HCT116 (cell line): ENCODE results near the gene POLA1.

Experiments
- EZH2 ChIP-seq: fragments of 200-600 bp; sonication (generic); IDR thresholded peaks from 2 replicates; pipeline ENCODE4 v1.6.1; 2017; ENCODE audit warnings: antibody characterized with exemption, mixed run types
- EZH2phosphoT487 ChIP-seq: fragments of 200-600 bp; IDR thresholded peaks from 2 replicates; pipeline ENCODE4 v1.6.1; 2018; ENCODE audit warnings: antibody characterized with exemption, borderline replicate concordance
- POLR2A ChIP-seq: IDR thresholded peaks from 2 replicates; pipeline ENCODE4 v1.7.0; 2011; ENCODE audit warnings: borderline replicate concordance; ENCODE audit not compliant: insufficient read depth, insufficient read length; ENCODE audit errors: extremely low read depth
- POLR2AphosphoS5 ChIP-seq: IDR thresholded peaks from 2 replicates; pipeline ENCODE4 v1.6.1; 2011; ENCODE audit warnings: mild to moderate bottlenecking, low read depth, low read length, moderate library complexity
- TF ChIP-seq, protein P1 (sequence below), 3 experiments: fragments of 200-600 bp in 1 of 3; sonication (generic) in 1 of 3; IDR thresholded peaks in 2 of 3; conservative IDR thresholded peaks in 1 of 3; 2 replicates each; pipeline ENCODE4 v1.5.1; 2012 to 2017; ENCODE audit warnings: low read depth in 2 of 3, low read length in 2 of 3, antibody characterized with exemption in 1 of 3, borderline replicate concordance in 1 of 3, control low read depth in 1 of 3, mild to moderate bottlenecking in 1 of 3, mixed read lengths in 1 of 3, mixed run types in 1 of 3, moderate library complexity in 1 of 3; ENCODE audit not compliant: insufficient read depth in 1 of 3

DNA sequence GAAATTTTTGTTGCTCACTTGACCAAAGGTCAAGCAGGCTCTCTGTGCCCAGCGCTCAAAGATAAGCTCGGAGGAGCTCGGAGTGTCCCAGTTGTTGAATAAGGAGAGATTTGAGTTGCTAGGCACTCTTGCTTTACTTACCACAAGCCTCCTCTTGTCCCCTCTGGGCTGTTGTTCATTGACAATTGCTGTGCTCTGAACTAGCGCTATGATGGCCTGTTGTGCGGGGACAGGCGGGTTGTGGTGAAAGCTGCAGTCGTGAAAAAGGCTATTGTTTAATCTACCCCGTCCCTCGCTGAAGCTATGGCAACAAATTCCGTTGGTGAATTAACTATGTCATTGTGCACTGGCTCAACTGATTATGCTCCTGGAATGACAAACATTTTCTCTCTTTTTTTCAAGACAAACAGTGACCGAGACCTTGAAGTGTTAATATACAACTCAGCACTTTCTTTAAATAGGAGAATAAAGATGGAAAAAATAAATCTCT lies 21.0 kb upstream of the POLA1 start:
- TF ChIP-seq EZH2 (no peak), POLR2AphosphoS5 (no peak), POLR2A (no peak), EZH2phosphoT487 (no peak)
- TF ChIP-seq, protein P1, sequence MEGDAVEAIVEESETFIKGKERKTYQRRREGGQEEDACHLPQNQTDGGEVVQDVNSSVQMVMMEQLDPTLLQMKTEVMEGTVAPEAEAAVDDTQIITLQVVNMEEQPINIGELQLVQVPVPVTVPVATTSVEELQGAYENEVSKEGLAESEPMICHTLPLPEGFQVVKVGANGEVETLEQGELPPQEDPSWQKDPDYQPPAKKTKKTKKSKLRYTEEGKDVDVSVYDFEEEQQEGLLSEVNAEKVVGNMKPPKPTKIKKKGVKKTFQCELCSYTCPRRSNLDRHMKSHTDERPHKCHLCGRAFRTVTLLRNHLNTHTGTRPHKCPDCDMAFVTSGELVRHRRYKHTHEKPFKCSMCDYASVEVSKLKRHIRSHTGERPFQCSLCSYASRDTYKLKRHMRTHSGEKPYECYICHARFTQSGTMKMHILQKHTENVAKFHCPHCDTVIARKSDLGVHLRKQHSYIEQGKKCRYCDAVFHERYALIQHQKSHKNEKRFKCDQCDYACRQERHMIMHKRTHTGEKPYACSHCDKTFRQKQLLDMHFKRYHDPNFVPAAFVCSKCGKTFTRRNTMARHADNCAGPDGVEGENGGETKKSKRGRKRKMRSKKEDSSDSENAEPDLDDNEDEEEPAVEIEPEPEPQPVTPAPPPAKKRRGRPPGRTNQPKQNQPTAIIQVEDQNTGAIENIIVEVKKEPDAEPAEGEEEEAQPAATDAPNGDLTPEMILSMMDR (IDR thresholded peaks at IDR 0.05 in 2 of 3, conservative IDR thresholded peaks at IDR 0.05 in 1 of 3; ENCODE audit: borderline replicate concordance in 1 of 3, insufficient read depth in 1 of 3, low read depth in 2 of 3, low read length in 2 of 3) = no peak
